Neural cell (in vitro differentiated cells): ENCODE results near the gene CNIH3. TPM values are rescaled to one million over a fixed set of nuclear protein-coding genes. Genes with fewer than 3 reads are reported as not detected.

Experiments
- H2AFZ ChIP-seq: fragments of 200-600, 300-800 bp; sonication (generic), shearing (Covaris generic); 2 replicates; pipeline ENCODE4 v1.6.0; 2014; ENCODE audit warnings: low read depth, mild to moderate bottlenecking, antibody characterized with exemption, low read length, moderate library complexity
- H3F3A ChIP-seq: fragments of 200-600 bp; shearing (Covaris generic); 2 replicates; pipeline ENCODE4 v1.6.1; 2016; ENCODE audit warnings: mild to moderate bottlenecking, moderate library complexity, mixed read lengths, antibody characterized with exemption, low read length; ENCODE audit not compliant: insufficient read depth, poor library complexity, severe bottlenecking
- H3K27ac ChIP-seq: fragments of 200-600, 300-800 bp; sonication (generic), shearing (Covaris generic); 2 replicates; pipeline ENCODE4 v1.5.1; 2014; ENCODE audit warnings: mild to moderate bottlenecking, low read length, moderate library complexity
- H3K27me3 ChIP-seq: fragments of 300-800, 200-600 bp; sonication (generic), shearing (Covaris generic); 2 replicates; pipeline ENCODE4 v1.6.0; 2014; ENCODE audit warnings: mild to moderate bottlenecking, low read depth, low read length, moderate library complexity; ENCODE audit not compliant: insufficient read depth
- H3K36me3 ChIP-seq: fragments of 300-800, 200-600 bp; sonication (generic), shearing (Covaris generic); 2 replicates; pipeline ENCODE4 v1.5.1; 2014; ENCODE audit warnings: mild to moderate bottlenecking, antibody characterized with exemption, low read length, moderate library complexity; ENCODE audit not compliant: insufficient read depth
- H3K4me2 ChIP-seq: fragments of 300-800, 200-600 bp; sonication (generic), shearing (Covaris generic); 2 replicates; pipeline ENCODE4 v1.6.0; 2014; ENCODE audit warnings: mild to moderate bottlenecking, low read length
- H3K4me3 ChIP-seq: fragments of 300-800, 200-600 bp; sonication (generic), shearing (Covaris generic); 2 replicates; pipeline ENCODE4 v1.5.1; 2014; ENCODE audit warnings: mild to moderate bottlenecking, low read length, moderate library complexity
- H3K79me2 ChIP-seq: fragments of 200-600 bp; shearing (Covaris generic); replicated peaks from 2 replicates; pipeline ENCODE4 v1.6.0; 2014; ENCODE audit warnings: mild to moderate bottlenecking, low read length, moderate library complexity; ENCODE audit not compliant: insufficient read depth
- H3K9ac ChIP-seq: fragments of 300-800, 200-600 bp; sonication (generic), shearing (Covaris generic); 2 replicates; pipeline ENCODE4 v1.6.1; 2016; ENCODE audit warnings: mild to moderate bottlenecking, low read length, mixed read lengths
- H3K9me2 ChIP-seq: fragments of 200-600 bp; shearing (Covaris generic); 2 replicates; pipeline ENCODE4 v1.6.1; 2016; ENCODE audit warnings: mild to moderate bottlenecking, low read length, mixed read lengths; ENCODE audit not compliant: insufficient read depth
- H3K9me3 ChIP-seq: fragments of 200-600, 300-800 bp; sonication (generic), shearing (Covaris generic); 2 replicates; pipeline ENCODE4 v1.6.1; 2016; ENCODE audit warnings: mild to moderate bottlenecking, mixed run types, low read length, moderate library complexity, mixed read lengths
- H4K20me1 ChIP-seq: fragments of 200-600 bp; shearing (Covaris generic); 2 replicates; pipeline ENCODE4 v1.6.1; 2016; ENCODE audit warnings: mild to moderate bottlenecking, mixed run types; ENCODE audit not compliant: insufficient read depth
- EP300 ChIP-seq: fragments of 450-650 bp; conservative IDR thresholded peaks from 2 replicates; pipeline ENCODE4 v1.6.1; 2014; ENCODE audit warnings: antibody characterized with exemption, mild to moderate bottlenecking, moderate library complexity; ENCODE audit not compliant: poor library complexity, severe bottlenecking
- EZH2 ChIP-seq: fragments of 200-600, 300-800 bp; shearing (Covaris generic), sonication (generic); IDR thresholded peaks from 2 replicates; pipeline ENCODE4 v1.6.1; 2014; ENCODE audit warnings: antibody characterized with exemption, low read length, borderline replicate concordance, mild to moderate bottlenecking; ENCODE audit not compliant: insufficient read depth, poor library complexity, severe bottlenecking
- MXI1 ChIP-seq: fragments of 450-650 bp; conservative IDR thresholded peaks from 2 replicates; pipeline ENCODE4 v1.6.1; 2014; ENCODE audit warnings: antibody characterized with exemption, mild to moderate bottlenecking; ENCODE audit not compliant: poor library complexity, severe bottlenecking
- POLR2AphosphoS5 ChIP-seq: IDR thresholded peaks from 2 replicates; pipeline ENCODE4 v1.6.1; 2012
- RAD21 ChIP-seq: fragments of 450-650 bp; conservative IDR thresholded peaks from 2 replicates; pipeline ENCODE4 v1.6.1; 2014; ENCODE audit warnings: antibody characterized with exemption, mild to moderate bottlenecking, moderate library complexity
- SMC3 ChIP-seq: fragments of 450-650 bp; conservative IDR thresholded peaks from 2 replicates; pipeline ENCODE4 v1.6.1; 2014; ENCODE audit warnings: antibody characterized with exemption, mild to moderate bottlenecking, moderate library complexity; ENCODE audit not compliant: poor library complexity
- TAF1 ChIP-seq: IDR thresholded peaks from 2 replicates; pipeline ENCODE4 v1.6.1; 2012; ENCODE audit warnings: low read depth
- polyA plus RNA-seq: library from polyadenylated mRNA; depleted of rRNA; stranded (reverse); fragments of >200 nt; gene quantifications from 2 replicates; pipeline ENCODE4 v1.2.3, GENCODE V29; 2014
- TF ChIP-seq, protein P1 (sequence below): IDR thresholded peaks from 2 replicates; pipeline ENCODE4 v1.6.1; 2012; ENCODE audit warnings: borderline replicate concordance
- TF ChIP-seq, protein P2 (sequence below): fragments of 450-650 bp; IDR thresholded peaks from 2 replicates; pipeline ENCODE4 v1.5.1; 2014; ENCODE audit warnings: antibody characterized with exemption, mild to moderate bottlenecking, moderate library complexity; ENCODE audit not compliant: poor library complexity, severe bottlenecking

CNIH3 gene
- polyA plus RNA-seq, 1 donor from 2014 or later = 9.3 TPM

- H2AFZ ChIP-seq = no peak overlapping the region
- H3K9ac ChIP-seq = no peak overlapping the region
- TF ChIP-seq EZH2 = no peak
- TF ChIP-seq SMC3 = no peak
- TF ChIP-seq, protein P1, sequence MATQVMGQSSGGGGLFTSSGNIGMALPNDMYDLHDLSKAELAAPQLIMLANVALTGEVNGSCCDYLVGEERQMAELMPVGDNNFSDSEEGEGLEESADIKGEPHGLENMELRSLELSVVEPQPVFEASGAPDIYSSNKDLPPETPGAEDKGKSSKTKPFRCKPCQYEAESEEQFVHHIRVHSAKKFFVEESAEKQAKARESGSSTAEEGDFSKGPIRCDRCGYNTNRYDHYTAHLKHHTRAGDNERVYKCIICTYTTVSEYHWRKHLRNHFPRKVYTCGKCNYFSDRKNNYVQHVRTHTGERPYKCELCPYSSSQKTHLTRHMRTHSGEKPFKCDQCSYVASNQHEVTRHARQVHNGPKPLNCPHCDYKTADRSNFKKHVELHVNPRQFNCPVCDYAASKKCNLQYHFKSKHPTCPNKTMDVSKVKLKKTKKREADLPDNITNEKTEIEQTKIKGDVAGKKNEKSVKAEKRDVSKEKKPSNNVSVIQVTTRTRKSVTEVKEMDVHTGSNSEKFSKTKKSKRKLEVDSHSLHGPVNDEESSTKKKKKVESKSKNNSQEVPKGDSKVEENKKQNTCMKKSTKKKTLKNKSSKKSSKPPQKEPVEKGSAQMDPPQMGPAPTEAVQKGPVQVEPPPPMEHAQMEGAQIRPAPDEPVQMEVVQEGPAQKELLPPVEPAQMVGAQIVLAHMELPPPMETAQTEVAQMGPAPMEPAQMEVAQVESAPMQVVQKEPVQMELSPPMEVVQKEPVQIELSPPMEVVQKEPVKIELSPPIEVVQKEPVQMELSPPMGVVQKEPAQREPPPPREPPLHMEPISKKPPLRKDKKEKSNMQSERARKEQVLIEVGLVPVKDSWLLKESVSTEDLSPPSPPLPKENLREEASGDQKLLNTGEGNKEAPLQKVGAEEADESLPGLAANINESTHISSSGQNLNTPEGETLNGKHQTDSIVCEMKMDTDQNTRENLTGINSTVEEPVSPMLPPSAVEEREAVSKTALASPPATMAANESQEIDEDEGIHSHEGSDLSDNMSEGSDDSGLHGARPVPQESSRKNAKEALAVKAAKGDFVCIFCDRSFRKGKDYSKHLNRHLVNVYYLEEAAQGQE = no peak
- TF ChIP-seq EP300 = no peak
- H3K9me3 ChIP-seq = no peaks in the 10 kb centered on the region
- H3K4me3 ChIP-seq = no peak overlapping the region
- H3K27me3 ChIP-seq = no peaks in the 10 kb centered on the region
- no peaks in the 10 kb centered on the region for H3K79me2 ChIP-seq
- H3K27ac ChIP-seq = no peak overlapping the region
- no peaks in the 10 kb centered on the region for H3K36me3 ChIP-seq
- H3F3A ChIP-seq = no peaks in the 10 kb centered on the region
- no peaks in the 10 kb centered on the region for H3K9me2 ChIP-seq
- H4K20me1 ChIP-seq = no peaks in the 10 kb centered on the region
- no peak overlapping the region for H3K4me2 ChIP-seq
Observed at GRCh38 chr1:224718470-224719053, 102.4 kb downstream of the CNIH3 start.

GRCh38 chr1:224719716-224720115, 103.6 kb downstream of the CNIH3 start:
- Histone ChIP-seq H3K27me3 (no peaks in the 10 kb centered on the region), H3K27ac (no peak overlapping the region), H3K4me3 (no peak overlapping the region), H2AFZ (no peak overlapping the region), H3K79me2 (no peaks in the 10 kb centered on the region), H4K20me1 (no peaks in the 10 kb centered on the region), H3K9me2 (no peaks in the 10 kb centered on the region), H3K9ac (no peak overlapping the region), H3K9me3 (no peaks in the 10 kb centered on the region), H3K4me2 (no peak overlapping the region), H3F3A (no peaks in the 10 kb centered on the region), H3K36me3 (no peaks in the 10 kb centered on the region)
- TF ChIP-seq TAF1 = no peak
- TF ChIP-seq, protein P1 = no peak
- TF ChIP-seq, protein P2, sequence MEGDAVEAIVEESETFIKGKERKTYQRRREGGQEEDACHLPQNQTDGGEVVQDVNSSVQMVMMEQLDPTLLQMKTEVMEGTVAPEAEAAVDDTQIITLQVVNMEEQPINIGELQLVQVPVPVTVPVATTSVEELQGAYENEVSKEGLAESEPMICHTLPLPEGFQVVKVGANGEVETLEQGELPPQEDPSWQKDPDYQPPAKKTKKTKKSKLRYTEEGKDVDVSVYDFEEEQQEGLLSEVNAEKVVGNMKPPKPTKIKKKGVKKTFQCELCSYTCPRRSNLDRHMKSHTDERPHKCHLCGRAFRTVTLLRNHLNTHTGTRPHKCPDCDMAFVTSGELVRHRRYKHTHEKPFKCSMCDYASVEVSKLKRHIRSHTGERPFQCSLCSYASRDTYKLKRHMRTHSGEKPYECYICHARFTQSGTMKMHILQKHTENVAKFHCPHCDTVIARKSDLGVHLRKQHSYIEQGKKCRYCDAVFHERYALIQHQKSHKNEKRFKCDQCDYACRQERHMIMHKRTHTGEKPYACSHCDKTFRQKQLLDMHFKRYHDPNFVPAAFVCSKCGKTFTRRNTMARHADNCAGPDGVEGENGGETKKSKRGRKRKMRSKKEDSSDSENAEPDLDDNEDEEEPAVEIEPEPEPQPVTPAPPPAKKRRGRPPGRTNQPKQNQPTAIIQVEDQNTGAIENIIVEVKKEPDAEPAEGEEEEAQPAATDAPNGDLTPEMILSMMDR = no peak
- TF ChIP-seq POLR2AphosphoS5 = no peak
- TF ChIP-seq EP300 = no peak
- TF ChIP-seq MXI1 = no peak
- no peak for TF ChIP-seq EZH2
- no peak for TF ChIP-seq RAD21
- no peak for TF ChIP-seq SMC3
